H1 (cell line): Measurements from ENCODE around the gene OR5M11. TPM values are rescaled to one million over a fixed set of nuclear protein-coding genes. Genes with fewer than 3 reads are reported as not detected.
A peak's percentile ranks its signal among the peaks of the same experiment; 100 is the strongest.

ENCODE experiments used
- CTCF ChIA-PET: fragments of 300-600 bp; sonication (Branson Sonifier 250); formaldehyde crosslinking; loops from one replicate; lab custom pipeline; 2021; ENCODE audit not compliant: partially characterized antibody; lab: Charles Lee
- POLR2A ChIA-PET: fragments of 300-600 bp; sonication (Branson Sonifier 250); formaldehyde crosslinking; loops from one replicate; lab custom pipeline; 2021; ENCODE audit warnings: inconsistent platforms; ENCODE audit not compliant: partially characterized antibody; lab: Charles Lee
- DNase-seq, 2 experiments: peaks; one replicate each; pipeline versions ENCODE4 v3.0.0 to v3.0.0-alpha.2; 2010 to 2022; ENCODE audit warnings: low spot score in 2 of 2, low read depth in 1 of 2, mixed read lengths in 1 of 2
- FAIRE-seq: peaks from 2 replicates; lab custom pipeline; 2011; peaks lifted over from hg19 to GRCh38; lab: Jason Lieb, UNC
- H2AFZ ChIP-seq: 2 replicates; pipeline ENCODE4 v1.8.1; 2012; ENCODE audit warnings: low read length, inconsistent platforms
- H2AK5ac ChIP-seq: 2 replicates; pipeline ENCODE4 v1.6.1; 2013; ENCODE audit warnings: low read depth, low read length
- H2BK120ac ChIP-seq: replicated peaks from 2 replicates; pipeline ENCODE3; 2013; ENCODE audit warnings: low read depth, low read length, inconsistent platforms
- H2BK12ac ChIP-seq: 2 replicates; pipeline ENCODE4 v1.6.1; 2013; ENCODE audit warnings: low read depth, low read length
- H2BK15ac ChIP-seq: 2 replicates; pipeline ENCODE4 v1.6.1; 2013; ENCODE audit warnings: low read length
- H2BK20ac ChIP-seq: 2 replicates; pipeline ENCODE4 v1.6.1; 2013; ENCODE audit warnings: low read length
- H2BK5ac ChIP-seq: 2 replicates; pipeline ENCODE4 v1.6.1; 2013; ENCODE audit warnings: low read depth, low read length
- H3K14ac ChIP-seq: 2 replicates; pipeline ENCODE4 v1.6.1; 2013; ENCODE audit warnings: inconsistent platforms; ENCODE audit not compliant: insufficient read length
- H3K18ac ChIP-seq: 2 replicates; pipeline ENCODE4 v1.6.1; 2013; ENCODE audit warnings: low read length; ENCODE audit errors: extremely low read depth
- H3K23ac ChIP-seq: 2 replicates; pipeline ENCODE4 v1.6.1; 2013; ENCODE audit warnings: inconsistent platforms; ENCODE audit not compliant: insufficient read length
- H3K23me2 ChIP-seq: 2 replicates; pipeline ENCODE4 v1.6.1; 2013; ENCODE audit warnings: low read depth, low read length
- H3K27ac ChIP-seq: 2 replicates; pipeline ENCODE4 v1.6.1; 2011; ENCODE audit warnings: low read depth, low read length, inconsistent platforms
- H3K27me3 ChIP-seq, 4 experiments: replicated peaks in 1 of 4; 1 replicate in 1 of 4; 2 replicates in 3 of 4; pipeline versions ENCODE4 v1.6.1 to v1.8.1; 2011 to 2013; ENCODE audit warnings: low read length in 3 of 4, mild to moderate bottlenecking in 3 of 4, inconsistent platforms in 2 of 4, mixed read lengths in 2 of 4, moderate library complexity in 1 of 4; ENCODE audit not compliant: control insufficient read depth in 3 of 4, insufficient read depth in 3 of 4; ENCODE audit errors: extremely low read depth in 1 of 4
- H3K36me3 ChIP-seq, 4 experiments: 2 replicates each; pipeline versions ENCODE4 v1.6.1 to v1.8.1; 2011 to 2013; ENCODE audit warnings: mild to moderate bottlenecking in 4 of 4, low read length in 3 of 4, moderate library complexity in 2 of 4, control low read depth in 1 of 4, inconsistent platforms in 1 of 4; ENCODE audit not compliant: insufficient read depth in 4 of 4, control insufficient read depth in 2 of 4
- H3K4ac ChIP-seq: replicated peaks from 2 replicates; pipeline ENCODE3; 2013; ENCODE audit warnings: low read length, low read depth, mixed read lengths, inconsistent platforms; ENCODE audit not compliant: insufficient read length
- H3K4me1 ChIP-seq, 4 experiments: replicated peaks in 1 of 4; 1 replicate in 1 of 4; 2 replicates in 3 of 4; pipeline versions ENCODE4 v1.6.1 to v1.8.1; 2011 to 2013; ENCODE audit warnings: low read length in 3 of 4, inconsistent platforms in 2 of 4, mixed read lengths in 1 of 4; ENCODE audit not compliant: insufficient read depth in 4 of 4, control insufficient read depth in 3 of 4
- H3K4me2 ChIP-seq, 2 experiments: 2 replicates each; pipeline versions ENCODE4 v1.6.1 to v1.8.1; 2011 to 2013; ENCODE audit warnings: low read depth in 2 of 2, low read length in 2 of 2, control low read depth in 1 of 2, inconsistent platforms in 1 of 2, mild to moderate bottlenecking in 1 of 2; ENCODE audit not compliant: insufficient read depth in 1 of 2
- H3K4me3 ChIP-seq, 4 experiments: fragments of 200-600, 300-600 bp in 1 of 4; sonication (generic), shearing (Covaris generic), sonication (Bioruptor Twin) in 1 of 4; 2 replicates each; pipeline versions ENCODE4 v1.5.1 to v1.8.1; 2011 to 2016; ENCODE audit warnings: low read length in 4 of 4, low read depth in 3 of 4, control low read depth in 2 of 4, inconsistent platforms in 2 of 4, mild to moderate bottlenecking in 2 of 4, mixed read lengths in 1 of 4, moderate library complexity in 1 of 4; ENCODE audit not compliant: insufficient read depth in 2 of 4; ENCODE audit errors: extremely low read depth in 1 of 4
- H3K56ac ChIP-seq: replicated peaks from 2 replicates; pipeline ENCODE3; 2013; ENCODE audit warnings: low read depth, mild to moderate bottlenecking, mixed read lengths, low read length, inconsistent platforms; ENCODE audit not compliant: insufficient read length
- H3K79me1 ChIP-seq: 2 replicates; pipeline ENCODE4 v1.6.1; 2013; ENCODE audit warnings: low read depth, low read length, control low read depth
- H3K79me2 ChIP-seq, 2 experiments: 2 replicates each; pipeline versions ENCODE4 v1.6.1 to v1.8.1; 2012 to 2013; ENCODE audit warnings: low read length in 2 of 2, mild to moderate bottlenecking in 2 of 2, inconsistent platforms in 1 of 2; ENCODE audit not compliant: insufficient read depth in 2 of 2, control insufficient read depth in 1 of 2
- H3K9ac ChIP-seq, 4 experiments: replicated peaks in 1 of 4; 1 replicate in 1 of 4; 2 replicates in 3 of 4; pipeline versions ENCODE4 v1.6.1 to v1.8.1; 2011 to 2013; ENCODE audit warnings: low read depth in 3 of 4, low read length in 3 of 4, control low read depth in 2 of 4, mild to moderate bottlenecking in 2 of 4, moderate library complexity in 2 of 4, inconsistent platforms in 1 of 4; ENCODE audit errors: extremely low read depth in 1 of 4
- H3K9me3 ChIP-seq, 2 experiments: 2 replicates each; pipeline versions ENCODE4 v1.6.1 to v1.8.1; 2012 to 2013; ENCODE audit warnings: mild to moderate bottlenecking in 2 of 2, moderate library complexity in 2 of 2, control low read depth in 1 of 2, inconsistent platforms in 1 of 2, low read depth in 1 of 2, low read length in 1 of 2, mixed read lengths in 1 of 2; ENCODE audit not compliant: insufficient read depth in 2 of 2
- H4K20me1 ChIP-seq, 2 experiments: replicated peaks in 1 of 2; 2 replicates each; pipeline versions ENCODE3 to v1.8.1; 2011 to 2013; ENCODE audit warnings: inconsistent platforms in 2 of 2, low read length in 2 of 2, mild to moderate bottlenecking in 1 of 2; ENCODE audit not compliant: insufficient read depth in 2 of 2, control insufficient read depth in 1 of 2
- H4K5ac ChIP-seq: 2 replicates; pipeline ENCODE4 v1.6.1; 2013; ENCODE audit warnings: low read length, low read depth, mixed read lengths, inconsistent platforms; ENCODE audit not compliant: insufficient read length
- H4K8ac ChIP-seq: 2 replicates; pipeline ENCODE4 v1.8.0; 2013; ENCODE audit warnings: mild to moderate bottlenecking, moderate library complexity, low read length, inconsistent platforms; ENCODE audit not compliant: insufficient read depth; ENCODE audit errors: extremely low read depth
- H4K91ac ChIP-seq: replicated peaks from 2 replicates; pipeline ENCODE3; 2013; ENCODE audit warnings: low read length, mixed read lengths, inconsistent platforms; ENCODE audit not compliant: insufficient read length
- SP4 ChIP-seq: IDR thresholded peaks from 2 replicates; pipeline ENCODE4 v1.6.1; 2012; ENCODE audit warnings: low read length, inconsistent platforms
- WGBS, 2 experiments: shearing (Covaris generic) in 1 of 2; methylation state at CpG; one replicate each; pipeline versions ENCODE4 v1.1.6 to v1.1.7; 2013 to 2015; ENCODE audit warnings: low lambda C conversion rate in 2 of 2, mixed read lengths in 2 of 2, inconsistent platforms in 1 of 2, low coverage in 1 of 2, missing lambda C conversion rate in 1 of 2; ENCODE audit not compliant: insufficient replicate concordance in 2 of 2, insufficient coverage in 1 of 2, insufficient read length in 1 of 2; ENCODE audit errors: extremely low coverage in 1 of 2, missing lambda C conversion rate in 1 of 2; 5-methylcytosine and 5-hydroxymethylcytosine counted together
- polyA plus RNA-seq, 7 experiments: library from polyadenylated mRNA; depleted of rRNA in 3 of 7; stranded (reverse) in 5 of 7; unstranded in 2 of 7; fragments of >200 nt in 5 of 7; fragments of 200-250 nt in 2 of 7; gene quantifications; 1 replicate in 5 of 7; 2 replicates in 1 of 7; 4 replicates in 1 of 7; pipeline versions ENCODE4 v1.2.1 to v1.2.3, GENCODE V29; 2011 to 2013; ENCODE audit warnings: missing spikeins in 2 of 7, mixed read lengths in 2 of 7
- total RNA-seq: library from RNA; stranded (reverse); fragmentation: NEBNext Ultra II Directional; extraction: Animal tissue kit (Norgen Biotek cat#: 25700); gene quantifications from 2 replicates; pipeline ENCODE4 v1.2.1, GENCODE V29; 2021

The OR5M11 gene
- total and polyA plus RNA-seq, 2 of the 8 experiments (the other 6 are each of a cell fraction or from before 2014, with no cell fraction given), result 0.08 TPM; not detected in 1

- H3K4me1 ChIP-seq, result no peaks in the 10 kb centered on the region
- CTCF ChIA-PET, result no interaction called here
- H4K5ac ChIP-seq, result no peak overlapping the region
- no peak overlapping the region for H3K23ac ChIP-seq
- H4K91ac ChIP-seq, result no peak overlapping the region
- H2AK5ac ChIP-seq, result no peak overlapping the region
- H3K27ac ChIP-seq, result no peak overlapping the region
- no peaks in the 10 kb centered on the region for H4K20me1 ChIP-seq
- POLR2A ChIA-PET, result no interaction called here
- H3K9me3 ChIP-seq, result peaks cover 0 to 2% of the 10 kb centered on the region in 2 experiments; a peak in 1 of 4 replicates
- no peak overlapping the region for H3K4ac ChIP-seq
- 94% methylated on average over 1 of the region's 1 CpG; no CpG with 5 or more reads in 1 of the 2 experiments for WGBS, 2 experiments
- H3K79me2 ChIP-seq, result no peaks in the 10 kb centered on the region
- H3K23me2 ChIP-seq, result no peaks in the 10 kb centered on the region
- no peak overlapping the region for H3K4me2 ChIP-seq
- no peak overlapping the region for H2BK120ac ChIP-seq
- no peaks in the 10 kb centered on the region for H3K79me1 ChIP-seq
- no peaks in the 10 kb centered on the region for H3K27me3 ChIP-seq
- H2BK15ac ChIP-seq, result no peak overlapping the region
- H3K9ac ChIP-seq, result peak overlapping the region in 1 of 4 experiments; percentile 34; a peak in 1 of 7 replicates
- no peak for TF ChIP-seq SP4
- no peak overlapping the region for H2BK5ac ChIP-seq
- no peaks in the 10 kb centered on the region for H3K36me3 ChIP-seq
- H2AFZ ChIP-seq, result no peak overlapping the region
- no peak overlapping the region for H3K56ac ChIP-seq
- no peak overlapping the region for H2BK12ac ChIP-seq
- H4K8ac ChIP-seq, result no peak overlapping the region
- H2BK20ac ChIP-seq, result no peak overlapping the region
- H3K4me3 ChIP-seq, result no peak overlapping the region
- no peak overlapping the region for H3K14ac ChIP-seq
- H3K18ac ChIP-seq, result no peak overlapping the region
- FAIRE-seq (no peak), DNase-seq (no peak)
Measured at GRCh38 chr11:56543739-56544138, 682 bp upstream of the OR5M11 start.
